ENCODE data around the gene ZNF814. TPM values are rescaled to one million over a fixed set of nuclear protein-coding genes. Genes with fewer than 3 reads are reported as not detected.
"Not testable (repeated sequence)": the region's sequence is repeated elsewhere in the genome, so short reads cannot be mapped to it uniquely, and the experiment has no call there.

The ZNF814 gene
- total RNA-seq, 1 donor from 2014 or later = 25.7 TPM

- FAIRE-seq (no peak), DNase-seq (ENCODE audit: low spot score in 2 of 2) (no peak)
Observed at GRCh38 chr19:57867868-57868492, 20.9 kb downstream of the ZNF814 start.

GRCh38 chr19:57862351-57862750 is 26.5 kb downstream of the ZNF814 start:
- not testable (repeated sequence) for DNase-seq (ENCODE audit: low spot score in 2 of 2); FAIRE-seq

- FAIRE-seq; DNase-seq (ENCODE audit: low spot score in 2 of 2): not testable (repeated sequence)
Observed at GRCh38 chr19:57854117-57854516, 34.7 kb downstream of the ZNF814 start.

- not testable (repeated sequence) for FAIRE-seq; DNase-seq (ENCODE audit: low spot score in 2 of 2)
Observed at GRCh38 chr19:57851812-57852603, 36.8 kb downstream of the ZNF814 start.

GRCh38 chr19:57850553-57851017 is 38.3 kb downstream of the ZNF814 start:
- DNase-seq (ENCODE audit: low spot score in 2 of 2) (no peak), FAIRE-seq (no peak)

- DNase-seq (ENCODE audit: low spot score in 2 of 2) = peak; percentile 32 to 66
- not testable (repeated sequence) for FAIRE-seq
Observed at GRCh38 chr19:57849666-57850473, 39.0 kb downstream of the ZNF814 start, which contains the start of gene ZNF587. TSS of gene ZNF587 (plus strand) at chr19:57849859. CDS start at chr19:57850039, 180 bp downstream.

GRCh38 chr19:57849162-57849665 is 39.6 kb downstream of the ZNF814 start:
- not testable (repeated sequence) for DNase-seq (ENCODE audit: low spot score in 2 of 2); FAIRE-seq

GRCh38 chr19:57847164-57847563 is 41.7 kb downstream of the ZNF814 start:
- DNase-seq (ENCODE audit: low spot score in 2 of 2); FAIRE-seq: not testable (repeated sequence)

- DNase-seq (ENCODE audit: low spot score in 2 of 2) (no peak), FAIRE-seq (no peak)
Observed at GRCh38 chr19:57841122-57841763, 47.6 kb downstream of the ZNF814 start.

GRCh38 chr19:57838622-57839191 is 50.1 kb downstream of the ZNF814 start:
- not testable (repeated sequence) for FAIRE-seq; DNase-seq (ENCODE audit: low spot score in 2 of 2)

GRCh38 chr19:57836991-57837390 is 51.8 kb downstream of the ZNF814 start:
- not testable (repeated sequence) for FAIRE-seq; DNase-seq (ENCODE audit: low spot score in 2 of 2)

- DNase-seq (ENCODE audit: low spot score in 2 of 2) (peak; percentile 52 to 69), FAIRE-seq (no peak)
Observed at GRCh38 chr19:57830071-57830602, 58.7 kb downstream of the ZNF814 start, which contains the start of gene ZNF587B. TSS of gene ZNF587B (plus strand) at chr19:57830299. CDS start at chr19:57830529, 230 bp downstream.

- FAIRE-seq = no peak
- DNase-seq (ENCODE audit: low spot score in 2 of 2) = no peak
Observed at GRCh38 chr19:57829316-57829715, 59.5 kb downstream of the ZNF814 start.

GRCh38 chr19:57825511-57825910 is 63.3 kb downstream of the ZNF814 start:
- DNase-seq (ENCODE audit: low spot score in 2 of 2) (no peak), FAIRE-seq (no peak)

- not testable (repeated sequence) for FAIRE-seq; DNase-seq (ENCODE audit: low spot score in 2 of 2)
Observed at GRCh38 chr19:57823608-57824007, 65.2 kb downstream of the ZNF814 start.

- not testable (repeated sequence) for DNase-seq (ENCODE audit: low spot score in 2 of 2); FAIRE-seq
Observed at GRCh38 chr19:57823155-57823554, 65.7 kb downstream of the ZNF814 start.

GRCh38 chr19:57821501-57821900 is 67.3 kb downstream of the ZNF814 start:
- not testable (repeated sequence) for DNase-seq (ENCODE audit: low spot score in 2 of 2); FAIRE-seq

GRCh38 chr19:57821095-57821494 is 67.7 kb downstream of the ZNF814 start:
- DNase-seq (ENCODE audit: low spot score in 2 of 2); FAIRE-seq: not testable (repeated sequence)

- FAIRE-seq = no peak
- DNase-seq (ENCODE audit: low spot score in 2 of 2) = no peak
Observed at GRCh38 chr19:57820599-57820998, 68.2 kb downstream of the ZNF814 start.

Measured in frontal cortex (tissue), 4 donors.